PC-9 (cell line): ENCODE results near the gene LIMS1.

Experiments used
- CTCF ChIP-seq: fragments of 200-600 bp; sonication (generic); conservative IDR thresholded peaks from 2 replicates; pipeline ENCODE4 v1.6.1; 2017; ENCODE audit warnings: mixed run types, antibody characterized with exemption, mild to moderate bottlenecking, moderate library complexity
- EZH2 ChIP-seq: fragments of 200-600 bp; sonication (generic); IDR thresholded peaks from 2 replicates; pipeline ENCODE4 v1.8.0; 2017; ENCODE audit warnings: antibody characterized with exemption, low read depth

GRCh38 chr2:108621087-108621559 is 86.9 kb downstream of the LIMS1 start:
- TF ChIP-seq EZH2 (no peak), CTCF (no peak)
